Fibroblast of lung (primary cell): Measurements from ENCODE around the gene TBXAS1. TPM values are rescaled to one million over a fixed set of nuclear protein-coding genes. Genes with fewer than 3 reads are reported as not detected.

Experiments
- DNase-seq, 2 donors: peaks; one replicate each; pipeline versions ENCODE4 v3.0.0 to v3.0.0-alpha.2; 2010; ENCODE audit warnings: low read depth in 2 of 2
- H2AFZ ChIP-seq: 2 replicates; pipeline ENCODE4 v1.5.1; 2012; ENCODE audit warnings: low read length, control low read depth, inconsistent platforms
- H3K27ac ChIP-seq: 2 replicates; pipeline ENCODE4 v1.5.1; 2011; ENCODE audit warnings: low read length, control low read depth; ENCODE audit not compliant: insufficient read depth
- H3K27me3 ChIP-seq: 2 replicates; pipeline ENCODE4 v1.5.1; 2011; ENCODE audit warnings: mild to moderate bottlenecking, low read length; ENCODE audit not compliant: control insufficient read depth, insufficient read depth
- H3K36me3 ChIP-seq: 2 replicates; pipeline ENCODE4 v1.5.1; 2011; ENCODE audit warnings: low read length; ENCODE audit not compliant: control insufficient read depth, insufficient read depth
- H3K4me1 ChIP-seq: 2 replicates; pipeline ENCODE4 v1.5.1; 2011; ENCODE audit warnings: low read length; ENCODE audit not compliant: control insufficient read depth, insufficient read depth; ENCODE audit errors: extremely low read depth
- H3K4me2 ChIP-seq: 2 replicates; pipeline ENCODE4 v1.5.1; 2011; ENCODE audit warnings: low read length, control low read depth; ENCODE audit not compliant: insufficient read depth; ENCODE audit errors: extremely low read depth
- H3K4me3 ChIP-seq, 4 experiments: fragments of 200-600 bp in 1 of 4; sonication (generic) in 1 of 4; replicated peaks in 1 of 4; 2 replicates each; pipeline ENCODE4 v1.5.1; 2011 to 2016; ENCODE audit warnings: low read length in 4 of 4, low read depth in 3 of 4, mild to moderate bottlenecking in 3 of 4, control low read depth in 2 of 4, inconsistent platforms in 1 of 4, mixed read lengths in 1 of 4; ENCODE audit not compliant: insufficient read depth in 1 of 4; ENCODE audit errors: control extremely low read depth in 1 of 4
- H3K79me2 ChIP-seq: 2 replicates; pipeline ENCODE4 v1.5.1; 2012; ENCODE audit warnings: mild to moderate bottlenecking, low read length, inconsistent platforms; ENCODE audit not compliant: control insufficient read depth, insufficient read depth
- H3K9ac ChIP-seq: 2 replicates; pipeline ENCODE4 v1.5.1; 2011; ENCODE audit warnings: mild to moderate bottlenecking, low read length, control low read depth; ENCODE audit not compliant: insufficient read depth
- H3K9me3 ChIP-seq: 2 replicates; pipeline ENCODE4 v1.5.1; 2012; ENCODE audit warnings: low read depth, low read length; ENCODE audit not compliant: control insufficient read depth, insufficient read depth
- H4K20me1 ChIP-seq: 2 replicates; pipeline ENCODE4 v1.5.1; 2011; ENCODE audit warnings: low read length; ENCODE audit not compliant: control insufficient read depth, insufficient read depth; ENCODE audit errors: extremely low read depth
- EZH2 ChIP-seq: IDR thresholded peaks from 2 replicates; pipeline ENCODE4 v1.5.1; 2012; ENCODE audit warnings: low read length, control low read depth, mild to moderate bottlenecking; ENCODE audit errors: missing control alignments
- polyA plus RNA-seq, 2 donors: library from polyadenylated mRNA; depleted of rRNA in 1 of 2; stranded (reverse) in 1 of 2; unstranded in 1 of 2; fragments of >200 nt; gene quantifications; 2 replicates each; pipeline ENCODE4 v1.2.1, GENCODE V29; 2011 to 2012; ENCODE audit warnings: missing spikeins in 1 of 2
- total RNA-seq: library from RNA; depleted of rRNA; stranded (reverse); fragments of >200 nt; gene quantifications from 2 replicates; pipeline ENCODE4 v1.2.1, GENCODE V29; 2014
- TF ChIP-seq, protein P1 (sequence below), 2 donors: IDR thresholded peaks in 1 of 2; conservative IDR thresholded peaks in 1 of 2; 1 replicate in 1 of 2; 2 replicates in 1 of 2; pipeline ENCODE4 v1.5.1; 2011 to 2012; ENCODE audit warnings: low read length in 2 of 2, control low read depth in 1 of 2, inconsistent platforms in 1 of 2, low read depth in 1 of 2, mild to moderate bottlenecking in 1 of 2

TBXAS1 gene
- total and polyA plus RNA-seq, 2 donors (not counting 1 experiment from before 2014, with no cell fraction given): 1.5 to 2.1 TPM

DNA sequence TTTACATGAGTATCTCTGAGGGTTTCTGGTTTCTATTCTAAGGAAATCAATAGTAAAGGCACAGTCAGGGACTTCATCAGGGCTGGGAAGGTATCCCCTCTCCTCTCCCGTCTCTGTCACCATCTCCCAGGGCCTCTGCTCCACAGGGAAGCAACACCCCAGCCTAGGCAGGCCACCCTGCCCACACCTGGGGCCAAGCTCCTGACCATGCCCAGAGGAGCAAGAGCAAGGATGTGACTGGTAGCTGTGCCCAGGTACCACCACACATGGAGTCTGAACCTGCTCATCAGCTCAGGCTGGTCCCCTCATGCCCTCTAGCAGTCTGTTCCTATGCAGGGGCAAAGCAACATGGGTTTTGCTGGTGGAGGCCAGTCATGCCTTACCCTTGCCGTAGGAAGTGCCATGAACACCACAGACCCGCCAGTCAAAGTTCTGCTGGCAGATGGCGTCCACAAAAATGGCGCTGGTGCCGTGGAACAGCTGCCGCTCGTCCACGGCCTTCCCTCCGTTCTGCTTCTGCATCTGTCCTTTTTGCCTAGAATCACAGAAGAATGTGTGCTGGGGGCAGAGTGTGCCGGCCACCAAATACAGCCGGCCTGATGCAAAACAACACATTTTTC lies 196.9 kb downstream of the TBXAS1 start:
- no peaks in the 10 kb centered on the region for H3K4me1 ChIP-seq
- no peaks in the 10 kb centered on the region for H3K9me3 ChIP-seq
- H3K9ac ChIP-seq: no peak overlapping the region
- H3K79me2 ChIP-seq: no peaks in the 10 kb centered on the region
- H3K27ac ChIP-seq: no peak overlapping the region
- no peak for TF ChIP-seq EZH2
- TF ChIP-seq, protein P1, sequence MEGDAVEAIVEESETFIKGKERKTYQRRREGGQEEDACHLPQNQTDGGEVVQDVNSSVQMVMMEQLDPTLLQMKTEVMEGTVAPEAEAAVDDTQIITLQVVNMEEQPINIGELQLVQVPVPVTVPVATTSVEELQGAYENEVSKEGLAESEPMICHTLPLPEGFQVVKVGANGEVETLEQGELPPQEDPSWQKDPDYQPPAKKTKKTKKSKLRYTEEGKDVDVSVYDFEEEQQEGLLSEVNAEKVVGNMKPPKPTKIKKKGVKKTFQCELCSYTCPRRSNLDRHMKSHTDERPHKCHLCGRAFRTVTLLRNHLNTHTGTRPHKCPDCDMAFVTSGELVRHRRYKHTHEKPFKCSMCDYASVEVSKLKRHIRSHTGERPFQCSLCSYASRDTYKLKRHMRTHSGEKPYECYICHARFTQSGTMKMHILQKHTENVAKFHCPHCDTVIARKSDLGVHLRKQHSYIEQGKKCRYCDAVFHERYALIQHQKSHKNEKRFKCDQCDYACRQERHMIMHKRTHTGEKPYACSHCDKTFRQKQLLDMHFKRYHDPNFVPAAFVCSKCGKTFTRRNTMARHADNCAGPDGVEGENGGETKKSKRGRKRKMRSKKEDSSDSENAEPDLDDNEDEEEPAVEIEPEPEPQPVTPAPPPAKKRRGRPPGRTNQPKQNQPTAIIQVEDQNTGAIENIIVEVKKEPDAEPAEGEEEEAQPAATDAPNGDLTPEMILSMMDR (conservative IDR thresholded peaks at IDR 0.05 in 1 of 2, IDR thresholded peaks at IDR 0.05 in 1 of 2; ENCODE audit: low read depth in 1 of 2, low read length in 2 of 2): no peak
- no peaks in the 10 kb centered on the region for H4K20me1 ChIP-seq
- peaks cover 8% of the 10 kb centered on the region for H3K36me3 ChIP-seq
- no peak overlapping the region for H3K4me3 ChIP-seq
- H3K4me2 ChIP-seq: no peak overlapping the region
- no peaks in the 10 kb centered on the region for H3K27me3 ChIP-seq
- DNase-seq: no peak
- H2AFZ ChIP-seq: no peak overlapping the region

DNA sequence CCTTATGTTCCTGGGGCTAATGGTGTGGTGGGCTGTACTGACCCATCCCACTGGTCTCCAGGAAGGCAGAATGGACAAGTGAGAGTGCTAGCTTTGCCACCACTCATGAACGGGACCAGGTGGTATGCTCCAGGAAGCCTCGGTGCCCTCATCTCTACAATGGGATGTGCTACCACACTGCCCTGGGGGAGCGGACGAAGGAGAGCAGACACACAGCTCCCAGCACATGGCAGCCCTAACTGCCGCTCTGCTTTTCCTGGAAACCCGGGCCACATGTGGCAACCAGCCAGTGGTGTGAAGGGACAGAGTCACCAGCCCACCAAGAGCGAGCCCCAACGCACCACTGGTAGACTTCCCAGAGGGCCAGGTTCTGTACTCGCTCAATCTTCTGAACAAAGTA lies 197.9 kb downstream of the TBXAS1 start:
- Histone ChIP-seq H3K4me1 (no peaks in the 10 kb centered on the region), H3K27ac (no peak overlapping the region), H3K79me2 (no peaks in the 10 kb centered on the region), H3K4me2 (no peak overlapping the region), H2AFZ (no peak overlapping the region), H3K9ac (no peak overlapping the region), H3K9me3 (no peaks in the 10 kb centered on the region), H3K4me3 (no peak overlapping the region), H4K20me1 (no peaks in the 10 kb centered on the region), H3K36me3 (peaks cover 8% of the 10 kb centered on the region), H3K27me3 (no peaks in the 10 kb centered on the region)
- DNase-seq: no peak
- TF ChIP-seq EZH2: no peak
- TF ChIP-seq, protein P1 (conservative IDR thresholded peaks at IDR 0.05 in 1 of 2, IDR thresholded peaks at IDR 0.05 in 1 of 2; ENCODE audit: low read depth in 1 of 2, low read length in 2 of 2): no peak

DNA sequence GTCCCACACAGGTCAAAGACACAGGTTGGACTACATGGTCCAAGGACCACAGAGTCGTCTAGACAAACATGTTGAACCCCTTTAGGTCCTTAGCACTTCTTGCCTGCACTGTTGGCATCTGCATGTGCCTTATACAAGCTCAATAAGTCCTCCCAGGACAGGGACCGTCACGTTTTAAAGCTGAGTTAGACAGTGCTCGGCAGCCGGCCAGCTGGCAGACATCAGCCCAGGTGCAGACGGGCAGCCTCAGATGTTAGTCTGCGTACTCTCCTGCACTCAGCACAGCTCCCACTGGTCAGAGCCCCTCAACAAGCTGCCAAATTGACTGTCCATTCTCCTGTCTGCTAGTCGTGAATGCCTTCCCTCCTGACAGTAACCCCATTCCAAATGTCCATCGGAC lies 198.8 kb downstream of the TBXAS1 start:
- H3K4me3 ChIP-seq: no peak overlapping the region
- no peaks in the 10 kb centered on the region for H3K9me3 ChIP-seq
- H2AFZ ChIP-seq: no peak overlapping the region
- no peaks in the 10 kb centered on the region for H3K4me1 ChIP-seq
- H3K36me3 ChIP-seq: peaks cover 8% of the 10 kb centered on the region
- no peaks in the 10 kb centered on the region for H3K27me3 ChIP-seq
- no peaks in the 10 kb centered on the region for H4K20me1 ChIP-seq
- TF ChIP-seq EZH2: no peak
- TF ChIP-seq, protein P1 (conservative IDR thresholded peaks at IDR 0.05 in 1 of 2, IDR thresholded peaks at IDR 0.05 in 1 of 2; ENCODE audit: low read depth in 1 of 2, low read length in 2 of 2): no peak
- no peaks in the 10 kb centered on the region for H3K79me2 ChIP-seq
- no peak overlapping the region for H3K27ac ChIP-seq
- H3K4me2 ChIP-seq: no peak overlapping the region
- DNase-seq: no peak
- no peak overlapping the region for H3K9ac ChIP-seq
